Measurements from ENCODE around the gene ITPKB.

Gene ITPKB

DNA sequence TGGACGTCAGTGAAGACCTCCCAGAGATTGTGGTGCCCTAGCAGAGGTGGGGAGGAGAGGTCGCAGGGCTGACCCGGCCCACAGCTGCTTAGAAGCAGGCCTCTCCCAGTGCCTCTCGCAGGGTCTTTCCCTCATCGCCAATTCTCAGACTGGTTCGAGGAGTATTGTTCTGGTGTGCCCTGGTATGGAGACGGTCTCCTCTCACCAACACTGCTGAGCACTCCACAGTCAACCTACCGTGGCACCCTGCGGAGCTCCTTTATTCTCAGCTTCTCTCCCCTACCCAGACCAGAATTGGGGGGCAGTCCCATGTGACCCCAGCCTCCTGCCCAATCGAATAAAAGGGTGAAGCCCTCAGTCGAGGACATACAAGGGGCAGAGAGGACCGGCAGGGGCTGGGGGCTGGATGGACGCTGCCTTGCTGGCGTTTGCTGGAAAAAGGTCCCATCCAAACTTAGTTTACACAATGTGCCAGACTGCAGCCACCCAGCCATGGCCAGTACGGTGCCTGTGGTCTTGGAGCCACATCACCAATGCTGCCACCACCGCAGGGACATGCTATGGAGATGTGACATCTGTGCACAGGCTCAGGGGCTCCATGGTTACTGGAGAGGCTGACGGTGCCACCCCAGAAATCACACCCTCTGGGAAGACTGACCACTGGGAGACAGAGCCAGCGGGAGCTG lies 109.7 kb downstream of the ITPKB start:
- TF ChIP-seq CTCF (IDR thresholded peaks at IDR 0.05; ENCODE audit: borderline replicate concordance, insufficient read depth, low read depth, low read length): no peak
- H3K4me3 ChIP-seq (ENCODE audit: low read depth, low read length): no peak overlapping the region

GRCh38 chr1:226628612-226629155 lies 110.4 kb downstream of the ITPKB start:
- TF ChIP-seq CTCF (IDR thresholded peaks at IDR 0.05; ENCODE audit: borderline replicate concordance, insufficient read depth, low read depth, low read length): no peak
- H3K4me3 ChIP-seq (ENCODE audit: low read depth, low read length): no peak overlapping the region

GRCh38 chr1:226627924-226628611 lies 111.0 kb downstream of the ITPKB start:
- no peak overlapping the region for H3K4me3 ChIP-seq (ENCODE audit: low read depth, low read length)
- TF ChIP-seq CTCF (IDR thresholded peaks at IDR 0.05; ENCODE audit: borderline replicate concordance, insufficient read depth, low read depth, low read length): no peak

DNA sequence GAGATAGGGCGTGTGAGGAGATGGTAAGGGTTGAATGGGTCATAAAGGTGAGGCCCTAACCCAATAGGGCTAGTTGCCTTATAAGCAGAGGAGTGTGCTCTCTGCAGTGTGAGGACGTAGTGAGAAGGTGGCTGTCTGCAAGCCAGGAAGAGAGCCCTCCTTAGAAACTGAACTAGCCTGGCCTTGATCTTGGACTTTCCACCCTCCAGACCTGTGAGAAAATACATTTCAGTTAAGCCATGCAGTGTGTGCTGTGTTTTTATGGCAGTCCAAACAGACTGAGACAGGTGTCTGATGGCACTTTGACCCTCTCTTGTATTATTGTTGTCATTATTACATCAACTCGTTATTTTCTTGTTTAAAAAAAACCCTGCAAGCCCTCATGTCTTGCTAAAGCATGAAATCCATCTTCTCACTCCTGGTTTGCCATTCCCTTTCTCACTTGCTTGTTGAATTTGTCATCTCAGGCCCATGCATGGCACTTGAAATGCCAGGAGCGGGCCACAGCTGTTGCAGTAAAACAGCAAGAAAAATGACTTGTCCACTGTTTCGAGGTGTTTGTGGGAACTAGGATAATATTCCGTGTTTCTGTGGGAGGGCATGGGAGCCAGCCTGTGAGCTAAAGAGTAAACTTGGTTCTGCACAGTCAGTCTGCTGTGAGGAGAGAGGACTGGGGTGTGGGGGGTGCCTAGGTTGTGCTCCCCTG lies 111.9 kb downstream of the ITPKB start:
- TF ChIP-seq CTCF (IDR thresholded peaks at IDR 0.05; ENCODE audit: borderline replicate concordance, insufficient read depth, low read depth, low read length): no peak
- H3K4me3 ChIP-seq (ENCODE audit: low read depth, low read length): no peak overlapping the region

- TF ChIP-seq CTCF (IDR thresholded peaks at IDR 0.05; ENCODE audit: borderline replicate concordance, insufficient read depth, low read depth, low read length): peak; percentile 86
- no peak overlapping the region for H3K4me3 ChIP-seq (ENCODE audit: low read depth, low read length)
Observed at GRCh38 chr1:226626577-226626956, 112.5 kb downstream of the ITPKB start.

DNA sequence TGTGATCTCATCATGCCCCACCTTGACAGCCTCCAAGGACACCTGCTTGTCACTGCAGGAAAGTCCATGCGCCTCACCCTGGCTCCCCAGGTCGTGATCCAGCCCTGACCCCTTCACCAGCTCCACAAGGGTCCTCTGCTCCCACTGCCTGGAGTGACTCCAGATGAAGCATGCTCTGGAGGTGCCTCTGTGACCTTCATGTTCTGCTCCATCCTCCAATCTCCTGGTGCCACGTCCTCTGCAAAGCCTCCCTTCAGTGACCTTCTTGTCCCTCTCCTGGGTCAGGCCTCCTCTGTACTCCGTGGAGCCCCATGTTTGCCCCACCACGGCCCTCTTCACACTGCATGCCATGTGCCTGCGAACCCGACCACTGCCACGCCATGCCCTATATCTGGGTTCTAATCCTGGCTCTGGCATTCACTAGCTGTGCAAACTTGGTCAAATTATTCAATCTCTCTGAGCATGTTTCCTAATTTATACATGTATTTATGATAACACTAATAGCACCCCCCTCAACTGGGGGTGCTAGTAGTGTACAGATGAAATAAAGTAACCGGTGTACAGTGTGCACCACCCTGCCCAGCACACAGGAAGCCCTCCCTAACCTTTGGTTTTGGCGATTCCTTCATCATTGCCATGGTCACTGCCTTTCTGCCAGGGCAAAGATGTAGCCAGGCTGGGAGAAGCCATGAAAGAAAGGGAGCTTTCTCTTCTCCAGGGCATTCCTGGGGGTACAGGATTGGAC lies 113.1 kb downstream of the ITPKB start:
- no peak for TF ChIP-seq CTCF (IDR thresholded peaks at IDR 0.05; ENCODE audit: borderline replicate concordance, insufficient read depth, low read depth, low read length)

More for the DNA sequence above, 113.1 kb downstream of the ITPKB start:
- H3K4me3 ChIP-seq (ENCODE audit: low read depth, low read length): no peak overlapping the region
